ENCODE data around the gene NCLN.
"Not testable (repeated sequence)": the region's sequence is repeated elsewhere in the genome, so short reads cannot be mapped to it uniquely, and the experiment has no call there.

The NCLN gene

GRCh38 chr19:3225169-3225485, 39.4 kb downstream of the NCLN start:
- no peak for DNase-seq (ENCODE audit: low spot score)

- no peak for DNase-seq (ENCODE audit: low spot score)
These were observed 40.0 kb downstream of the NCLN start for GRCh38 chr19:3225677-3226093.

GRCh38 chr19:3227054-3227626, 41.4 kb downstream of the NCLN start:
- no peak for DNase-seq (ENCODE audit: low spot score)

- DNase-seq (ENCODE audit: low spot score) = no peak
These were observed 43.6 kb downstream of the NCLN start for GRCh38 chr19:3229346-3229743.

- DNase-seq (ENCODE audit: low spot score) = no peak
These were observed 44.3 kb downstream of the NCLN start for GRCh38 chr19:3229888-3230496.

- DNase-seq (ENCODE audit: low spot score) = no peak
These were observed 45.6 kb downstream of the NCLN start for GRCh38 chr19:3231288-3231687.

GRCh38 chr19:3233116-3233515, 47.4 kb downstream of the NCLN start:
- DNase-seq (ENCODE audit: low spot score) = no peak

- no peak for DNase-seq (ENCODE audit: low spot score)
These were observed 48.1 kb downstream of the NCLN start for GRCh38 chr19:3233831-3234230.

- no peak for DNase-seq (ENCODE audit: low spot score)
These were observed 49.1 kb downstream of the NCLN start for GRCh38 chr19:3234800-3235199.

GRCh38 chr19:3235604-3236003, 49.9 kb downstream of the NCLN start:
- not testable (repeated sequence) for DNase-seq (ENCODE audit: low spot score)

- DNase-seq (ENCODE audit: low spot score) = no peak
These were observed 50.5 kb downstream of the NCLN start for GRCh38 chr19:3236272-3236671.

- no peak for DNase-seq (ENCODE audit: low spot score)
These were observed 52.4 kb downstream of the NCLN start for GRCh38 chr19:3238066-3238561.

GRCh38 chr19:3239367-3239766, 53.6 kb downstream of the NCLN start:
- no peak for DNase-seq (ENCODE audit: low spot score)

- no peak for DNase-seq (ENCODE audit: low spot score)
These were observed 58.3 kb downstream of the NCLN start for GRCh38 chr19:3243819-3244700.

- no peak for DNase-seq (ENCODE audit: low spot score)
These were observed 59.3 kb downstream of the NCLN start for GRCh38 chr19:3245050-3245449.

- no peak for DNase-seq (ENCODE audit: low spot score)
These were observed 63.1 kb downstream of the NCLN start for GRCh38 chr19:3248728-3249326.

GRCh38 chr19:3249408-3249807, 63.7 kb downstream of the NCLN start:
- DNase-seq (ENCODE audit: low spot score) = no peak

- DNase-seq (ENCODE audit: low spot score) = no peak
These were observed 64.9 kb downstream of the NCLN start for GRCh38 chr19:3250675-3251074.

GRCh38 chr19:3251229-3251628, 65.5 kb downstream of the NCLN start:
- DNase-seq (ENCODE audit: low spot score) = no peak

GRCh38 chr19:3252650-3253049, 66.9 kb downstream of the NCLN start:
- no peak for DNase-seq (ENCODE audit: low spot score)

- no peak for DNase-seq (ENCODE audit: low spot score)
These were observed 67.5 kb downstream of the NCLN start for GRCh38 chr19:3253270-3253669.

- no peak for DNase-seq (ENCODE audit: low spot score)
These were observed 68.8 kb downstream of the NCLN start for GRCh38 chr19:3254520-3254919.

- no peak for DNase-seq (ENCODE audit: low spot score)
These were observed 71.3 kb downstream of the NCLN start for GRCh38 chr19:3257071-3257470.

Data from HuH-7 (cell line).